DLD1 (cell line): ENCODE results near the gene HSPG2.

Experiments used
- in situ Hi-C: cut with HindIII; loops from 2 replicates; pipeline ENCODE4 v1.10.0; 2017; ENCODE audit warnings: low sequenced_read_pairs

Gene HSPG2

DNA sequence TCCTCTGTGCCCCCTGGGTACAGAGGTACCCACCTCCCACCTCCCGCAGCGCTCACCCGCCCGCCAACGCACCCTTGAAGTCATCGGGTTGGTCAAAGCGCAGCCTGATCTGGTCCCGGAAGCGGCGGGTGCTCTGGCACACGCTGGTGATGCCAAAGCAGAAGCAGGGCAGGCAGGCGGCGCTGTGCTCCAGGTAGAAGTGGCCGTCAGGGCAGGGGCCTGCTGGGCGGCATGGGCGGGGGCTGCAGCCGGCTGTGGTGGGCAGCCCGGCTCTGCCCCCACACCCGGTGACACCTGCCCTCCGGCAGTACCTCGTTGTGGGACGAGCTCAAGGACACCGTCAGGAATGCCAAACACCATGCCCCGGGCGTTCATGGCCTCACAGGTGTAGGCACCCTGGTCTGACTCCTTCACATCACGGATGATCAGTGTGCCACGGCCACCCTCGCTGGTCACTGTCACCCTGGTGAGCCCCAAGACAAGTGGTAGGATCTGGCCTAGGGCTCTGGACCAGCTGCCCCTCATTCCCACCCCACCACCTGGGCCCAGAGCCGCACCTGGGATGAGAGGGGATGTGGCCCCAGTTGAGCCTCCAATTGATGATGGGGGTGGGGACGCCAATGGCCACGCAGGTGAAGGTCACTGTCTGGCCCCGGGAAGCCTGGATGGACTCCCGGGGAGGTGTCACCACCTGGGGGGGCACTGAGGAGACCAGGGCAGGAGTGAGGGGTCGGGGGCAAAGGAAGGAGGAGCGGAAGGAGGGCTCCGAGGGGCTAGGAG, 52.5 kb downstream of the HSPG2 start:
- in situ Hi-C loops, result no loop called here

DNA sequence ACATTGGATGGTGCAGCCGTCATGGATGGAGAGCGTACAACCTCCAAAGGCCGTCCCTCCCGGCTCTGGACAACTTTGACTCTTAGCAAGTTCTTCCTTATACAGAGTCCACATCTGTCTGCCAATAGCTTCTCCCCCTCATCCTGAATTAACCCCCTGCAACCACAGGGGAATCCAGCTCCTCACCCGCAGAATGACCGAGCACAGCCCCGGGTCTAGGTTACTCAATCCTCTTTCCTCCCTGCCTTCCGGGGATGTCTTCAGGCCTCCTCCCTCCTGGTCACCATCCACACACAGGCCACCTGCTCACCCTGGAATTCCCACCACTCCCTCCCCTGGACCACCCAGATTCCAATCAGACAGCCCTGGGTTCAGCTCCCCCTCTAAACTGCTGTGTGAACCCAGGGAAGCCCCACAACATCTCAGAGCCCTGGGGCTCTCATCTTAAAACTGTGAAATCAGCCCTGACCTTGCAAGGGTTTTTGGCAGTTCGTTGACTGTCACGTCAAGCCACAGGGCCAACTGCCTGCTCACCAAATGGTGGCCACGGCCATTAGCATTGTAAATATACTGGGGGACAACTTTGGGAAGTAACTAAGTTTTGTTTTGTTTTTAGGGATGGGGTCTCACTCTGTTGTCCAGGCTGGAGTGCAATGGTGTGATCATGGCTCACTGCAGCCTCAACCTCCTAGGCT, 54.2 kb downstream of the HSPG2 start:
- in situ Hi-C loops, result no loop called here

DNA sequence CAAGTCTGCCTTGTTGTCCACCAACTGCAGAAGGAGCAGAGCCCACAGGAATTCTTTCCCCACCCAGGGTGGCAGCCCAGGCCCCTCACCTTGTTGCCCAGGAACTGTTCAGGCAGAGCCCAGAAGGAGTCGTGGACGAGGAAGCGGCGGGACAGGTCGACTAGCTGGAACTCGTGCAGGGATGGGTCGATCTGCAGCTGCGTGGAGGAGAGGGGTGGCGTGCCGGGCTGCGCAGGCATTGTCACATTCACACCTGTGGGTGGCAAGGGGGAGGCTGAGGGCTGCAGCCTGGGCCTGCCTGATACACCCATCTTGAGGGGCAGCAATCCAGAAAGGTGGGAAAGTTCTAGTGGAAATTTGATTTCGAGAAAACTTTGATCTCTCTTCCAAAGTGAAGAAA, 55.9 kb downstream of the HSPG2 start:
- in situ Hi-C loops, result no loop called here

DNA sequence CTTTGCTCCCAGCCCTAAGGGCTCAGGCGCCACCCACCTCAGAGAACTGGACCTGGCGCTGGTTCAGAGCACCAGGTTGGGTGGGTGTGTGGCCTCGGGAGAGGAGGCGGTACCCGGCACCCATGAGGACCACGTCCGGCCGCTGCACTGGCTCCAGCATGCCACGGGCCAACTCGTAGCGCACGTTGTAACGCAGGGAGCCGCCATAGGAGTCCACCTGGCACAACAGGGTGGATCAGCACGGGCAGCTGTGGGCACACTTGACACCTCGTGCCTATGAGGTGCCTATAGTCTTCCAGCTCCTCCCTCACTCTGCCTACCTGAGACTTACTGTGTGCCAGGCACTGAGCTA, 56.5 kb downstream of the HSPG2 start:
- in situ Hi-C loops, result no loop called here

DNA sequence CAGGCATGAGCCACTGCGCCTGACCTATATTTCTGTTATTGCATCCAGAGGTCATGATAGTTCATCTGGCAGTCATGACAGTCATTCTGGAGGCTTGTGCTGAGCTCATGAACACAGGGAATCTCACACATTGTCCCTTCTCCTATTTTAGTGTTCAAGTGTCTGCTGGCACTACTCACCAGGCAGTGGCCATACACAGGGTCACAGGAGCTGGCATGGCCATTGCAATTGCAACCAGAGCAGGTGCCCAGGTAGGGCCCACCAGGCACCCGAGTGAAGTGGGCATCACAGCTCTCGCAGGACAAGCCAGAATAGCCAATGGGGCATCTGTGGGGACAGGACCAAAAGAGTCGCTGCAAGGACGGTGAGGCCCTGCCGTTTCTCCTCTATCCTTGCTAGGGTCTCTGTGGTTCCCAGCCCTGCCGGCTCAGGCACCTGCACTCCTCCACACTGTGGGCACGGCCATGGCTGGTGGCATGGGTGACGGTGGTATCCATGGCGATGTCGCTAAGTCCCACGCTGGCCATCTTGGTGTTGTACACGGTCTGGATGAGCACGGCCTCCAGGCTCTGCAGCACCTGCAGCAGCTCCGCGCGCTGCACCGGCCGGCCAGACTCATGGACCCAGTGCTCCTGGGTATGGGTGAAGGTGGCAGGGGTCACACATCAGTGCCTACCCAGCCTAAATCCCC, 57.0 kb downstream of the HSPG2 start:
- in situ Hi-C loops, result no loop called here

DNA sequence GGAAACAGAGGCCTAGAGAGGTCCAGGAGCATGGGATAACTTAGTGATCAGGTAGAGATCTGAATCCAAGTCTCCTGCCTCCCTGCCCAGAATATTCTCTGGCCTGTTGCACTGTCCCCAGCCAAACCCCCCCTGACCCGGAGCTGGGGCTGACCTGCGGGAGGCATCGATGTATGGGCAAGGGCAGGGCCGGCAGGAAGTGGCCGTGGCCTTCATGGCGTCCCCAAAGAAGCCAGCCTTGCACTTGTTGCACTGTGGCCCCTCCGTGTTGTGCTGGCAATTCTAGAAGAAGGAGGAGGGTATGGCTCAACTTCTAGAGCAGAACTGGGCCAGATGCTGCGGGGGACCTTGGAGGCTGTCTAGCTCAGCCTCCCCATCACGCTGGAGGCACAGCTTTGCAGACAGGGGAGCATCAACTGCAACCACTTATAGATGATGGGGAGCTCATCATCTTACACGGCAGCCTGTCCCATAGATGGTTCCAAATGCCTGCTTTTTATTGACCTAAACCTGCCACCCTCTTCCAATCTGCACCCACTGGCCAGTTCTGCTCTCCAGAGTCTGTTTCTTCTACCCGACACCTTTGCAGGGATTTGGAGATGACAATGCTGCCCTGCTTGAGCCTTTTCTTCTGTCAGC, 58.2 kb downstream of the HSPG2 start:
- in situ Hi-C loops, result no loop called here

DNA sequence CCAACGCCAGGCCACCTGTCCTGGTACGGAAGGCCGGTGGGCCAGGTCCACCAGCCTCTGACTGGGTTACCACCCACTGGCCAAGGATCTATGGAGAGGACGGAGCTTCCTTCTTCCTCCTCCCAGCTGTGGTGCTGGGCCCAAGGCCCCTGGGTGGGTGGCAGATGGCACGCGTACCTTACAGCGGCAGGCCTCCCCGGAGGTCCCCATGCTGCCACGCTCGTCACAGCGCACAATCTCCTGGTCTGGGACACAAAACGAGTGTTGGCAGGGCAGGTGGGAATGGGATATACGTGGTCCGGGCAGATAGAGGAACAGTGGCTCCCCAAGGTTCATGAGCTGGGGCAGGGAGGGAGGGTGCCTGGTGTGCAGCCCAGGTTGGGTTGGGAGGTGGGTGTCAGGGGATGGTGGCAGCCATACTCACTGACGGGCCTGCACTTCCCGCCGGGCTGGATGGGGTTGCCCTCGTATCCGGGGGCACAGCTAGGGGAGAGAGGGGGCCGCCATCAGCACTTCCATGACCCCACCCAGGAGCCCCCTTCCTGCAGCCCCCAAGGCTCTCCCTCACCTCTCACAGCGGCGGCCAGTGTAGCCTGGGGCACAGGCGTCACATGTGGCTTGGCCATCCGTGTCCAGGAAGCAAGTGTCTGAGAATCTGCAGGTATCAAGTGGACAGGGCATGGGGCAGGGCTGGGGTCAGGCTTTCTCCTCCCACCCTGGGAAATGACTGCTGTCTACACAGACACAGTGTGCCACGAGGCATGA, 58.9 kb downstream of the HSPG2 start:
- in situ Hi-C loops, result no loop called here

DNA sequence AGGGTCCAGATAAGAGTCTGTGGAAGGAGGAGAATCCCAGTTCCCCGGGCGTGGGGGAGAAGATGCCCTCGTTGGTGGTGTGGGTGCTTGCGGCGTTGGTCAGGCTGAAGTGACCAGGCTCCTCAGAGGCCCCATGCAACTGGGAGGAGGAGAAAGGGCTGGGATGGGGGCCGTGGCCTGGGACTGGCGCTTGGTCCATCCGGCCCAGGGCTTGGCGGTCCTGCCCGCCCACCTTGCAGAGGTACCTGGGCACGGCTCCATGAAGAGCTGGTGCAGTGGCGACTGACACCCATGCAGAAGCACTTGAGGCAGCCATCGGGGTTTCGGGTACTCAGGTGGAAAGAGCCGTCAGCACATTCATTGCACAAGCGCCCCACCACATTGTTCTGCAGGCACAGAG, 60.8 kb downstream of the HSPG2 start:
- in situ Hi-C loops, result no loop called here

DNA sequence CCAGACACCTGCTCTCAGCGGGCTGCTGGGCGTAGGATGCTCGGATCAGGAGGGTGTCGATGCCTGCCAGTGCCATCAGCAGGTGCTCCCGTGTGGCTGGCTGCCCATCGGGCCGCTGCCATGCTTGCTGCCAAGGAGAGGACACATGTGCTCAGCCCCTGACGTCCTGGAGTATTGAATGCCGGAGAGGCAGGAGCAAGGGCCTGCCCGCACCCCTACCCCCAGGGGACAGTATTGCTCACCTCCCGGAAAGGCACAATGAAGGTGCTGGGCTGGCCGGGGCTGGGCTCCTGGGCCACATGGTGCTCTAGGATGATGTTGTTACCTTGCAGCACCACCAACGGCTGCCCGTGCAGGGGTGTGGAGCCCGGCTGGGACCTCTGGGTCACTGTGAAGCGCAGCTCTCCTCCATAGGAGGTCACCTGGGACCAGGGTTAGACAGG, 61.5 kb downstream of the HSPG2 start:
- in situ Hi-C loops, result no loop called here

DNA sequence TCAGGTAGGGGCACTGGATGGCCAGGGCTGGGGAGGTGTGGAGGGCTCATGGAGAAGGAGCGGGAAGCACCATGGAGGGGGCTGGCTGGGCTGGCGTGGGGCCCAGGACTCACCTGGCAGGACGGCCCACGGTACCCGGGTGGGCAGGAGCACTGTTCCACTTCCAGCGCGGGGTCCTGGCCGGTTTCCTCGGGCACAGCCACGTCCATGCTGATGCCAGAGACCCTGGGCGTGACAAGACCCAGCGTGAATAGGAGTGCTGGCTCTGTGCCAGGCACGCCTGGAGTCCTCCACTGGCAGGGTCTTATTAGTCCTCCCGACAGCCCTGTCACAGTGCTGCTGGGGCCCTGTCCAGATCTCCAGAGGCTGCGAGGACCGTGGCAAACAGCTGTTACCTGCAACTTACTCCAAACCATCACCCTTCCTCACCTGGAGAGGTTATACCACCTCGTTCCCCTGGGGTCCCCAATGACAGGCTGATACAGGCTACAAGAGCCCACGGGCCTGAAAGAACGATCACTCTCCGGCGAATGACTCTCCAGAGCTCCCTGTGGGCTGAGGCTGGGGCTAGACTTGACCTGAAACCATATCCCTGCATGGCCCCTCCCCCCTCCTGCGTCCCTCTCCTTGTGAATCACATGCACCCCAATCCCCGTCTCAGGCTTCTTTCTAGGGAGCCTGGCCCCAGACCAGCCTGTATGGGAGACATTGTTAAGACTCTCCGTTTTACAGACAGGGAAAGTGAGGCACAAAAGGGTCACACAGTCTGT, 62.1 kb downstream of the HSPG2 start:
- in situ Hi-C loops, result no loop called here

DNA sequence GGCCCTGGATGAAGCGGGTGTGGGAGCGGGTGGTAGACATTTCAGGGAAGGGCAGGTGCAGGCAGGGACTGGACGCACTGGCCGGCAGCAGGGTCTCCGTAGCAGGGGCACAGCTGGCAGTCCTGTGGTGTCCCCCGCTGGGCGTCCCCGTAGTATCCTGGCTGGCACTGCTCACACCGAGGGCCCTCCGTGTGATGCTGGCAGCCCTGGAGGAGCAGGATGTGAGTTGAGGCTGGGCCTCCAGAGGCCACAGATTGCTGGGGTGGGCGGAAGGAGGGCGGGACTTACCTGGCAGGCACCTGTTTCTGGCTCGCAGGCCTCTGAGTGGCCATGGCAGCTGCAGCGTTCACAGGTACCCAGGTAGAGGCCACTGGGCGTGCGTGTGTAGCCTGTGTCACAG, 62.8 kb downstream of the HSPG2 start:
- in situ Hi-C loops, result no loop called here

DNA sequence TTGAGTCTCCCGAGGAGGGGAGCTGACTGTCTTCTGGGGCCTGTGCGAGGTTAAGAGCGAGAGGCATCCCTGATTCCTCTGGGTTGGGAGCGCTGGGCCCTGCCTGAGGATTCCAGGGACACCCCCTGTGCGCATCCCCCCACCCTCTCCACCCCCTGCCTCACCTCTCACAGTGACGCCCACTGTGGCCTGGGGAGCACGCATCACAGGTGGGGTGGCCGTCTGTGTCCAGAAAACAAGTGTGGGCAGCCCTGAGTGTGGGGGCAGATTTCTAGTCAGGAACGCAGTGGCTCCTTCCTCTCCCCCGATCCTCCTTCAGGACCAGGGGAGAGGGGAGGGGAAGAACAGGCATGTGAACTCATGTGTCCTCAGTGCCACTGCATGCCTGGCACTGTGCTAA, 63.3 kb downstream of the HSPG2 start:
- in situ Hi-C loops, result no loop called here

DNA sequence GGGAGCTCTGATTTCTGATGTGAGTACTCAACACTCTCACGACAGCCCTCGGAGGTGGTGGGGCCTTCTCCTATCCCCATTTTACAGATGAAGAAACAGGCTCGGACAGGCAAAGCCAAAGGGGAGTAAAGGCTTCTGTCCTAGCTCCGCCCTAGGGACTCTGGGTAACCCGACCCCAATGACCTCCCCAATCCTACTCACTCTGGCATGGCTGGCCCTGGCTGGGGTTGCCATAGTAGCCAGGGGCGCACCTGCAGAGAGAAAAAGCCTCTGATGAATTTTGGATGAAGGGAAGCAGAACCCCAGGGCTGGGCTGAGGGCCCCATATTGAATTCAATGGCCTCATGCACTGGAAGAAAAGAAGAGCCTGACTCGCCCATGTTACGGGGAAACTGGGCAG, 63.9 kb downstream of the HSPG2 start:
- in situ Hi-C loops, result no loop called here

DNA sequence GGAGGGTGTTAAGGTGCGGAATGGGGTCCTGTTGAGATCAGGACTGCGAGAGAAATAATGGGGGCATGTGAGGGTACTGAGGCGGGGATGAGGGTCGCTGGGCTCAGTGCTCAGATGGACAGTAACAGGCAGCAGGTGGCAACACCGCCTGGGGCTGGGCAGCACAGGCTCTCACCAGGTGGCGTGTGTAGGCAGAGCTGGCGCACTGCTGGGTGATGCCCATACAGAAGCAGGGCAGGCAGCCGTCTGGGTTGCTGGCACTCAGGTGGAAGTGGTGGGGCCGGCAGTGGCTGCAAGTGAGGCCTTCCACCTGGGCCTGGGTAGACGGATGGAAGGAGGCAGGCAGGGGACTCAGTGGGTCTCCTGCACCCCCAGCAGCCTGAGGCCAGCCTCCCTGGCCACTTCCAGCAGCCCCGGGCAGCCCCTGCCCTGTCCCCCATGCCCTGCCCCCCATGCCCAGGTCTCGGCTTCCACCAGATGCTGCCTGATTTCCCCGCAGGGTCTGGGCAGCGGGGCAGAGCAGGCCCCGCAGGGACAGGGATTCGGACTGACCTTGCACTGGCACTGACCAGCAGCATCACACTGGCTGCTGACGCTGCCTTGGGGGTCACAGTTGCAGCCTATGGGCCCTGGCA, 64.5 kb downstream of the HSPG2 start:
- in situ Hi-C loops, result no loop called here

DNA sequence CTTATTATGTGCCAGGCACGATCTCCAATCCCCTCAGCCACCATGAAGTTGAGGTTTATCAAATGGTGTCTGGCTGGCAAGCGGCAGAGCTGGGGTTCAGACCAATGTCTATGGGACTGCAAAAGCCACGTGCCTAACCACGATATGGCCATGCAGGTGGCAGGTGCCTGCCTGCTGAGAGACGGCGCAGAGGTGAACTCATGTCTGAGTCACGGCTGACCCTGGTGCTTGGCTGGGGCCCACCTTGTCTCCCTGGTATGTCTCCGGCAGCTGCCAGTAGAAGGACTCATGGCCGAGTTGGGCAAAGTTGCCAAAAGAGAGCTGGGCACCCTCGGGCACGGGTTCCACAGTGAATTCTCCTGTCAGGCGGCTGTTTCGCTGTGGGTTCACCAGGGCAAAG, 65.2 kb downstream of the HSPG2 start:
- in situ Hi-C loops, result no loop called here

DNA sequence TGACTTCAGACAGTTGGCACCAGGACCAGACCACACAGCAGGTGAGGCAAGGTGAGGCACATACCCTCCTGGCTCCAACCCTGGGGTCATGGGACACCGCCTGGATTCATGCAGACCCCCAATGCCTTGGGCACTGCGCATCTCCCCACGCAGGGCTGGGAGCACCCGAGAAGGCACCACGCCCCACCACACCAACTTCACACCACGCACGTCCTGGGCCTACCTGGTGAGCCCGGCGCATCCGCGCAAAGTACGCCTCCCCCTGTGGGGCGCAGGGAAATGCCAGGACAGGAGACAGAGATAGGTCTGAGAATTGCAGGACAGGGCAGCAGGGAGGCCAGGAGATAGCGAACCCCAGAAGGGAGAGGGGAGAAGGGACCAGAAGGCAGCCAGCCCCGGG, 66.5 kb downstream of the HSPG2 start:
- in situ Hi-C loops, result no loop called here

DNA sequence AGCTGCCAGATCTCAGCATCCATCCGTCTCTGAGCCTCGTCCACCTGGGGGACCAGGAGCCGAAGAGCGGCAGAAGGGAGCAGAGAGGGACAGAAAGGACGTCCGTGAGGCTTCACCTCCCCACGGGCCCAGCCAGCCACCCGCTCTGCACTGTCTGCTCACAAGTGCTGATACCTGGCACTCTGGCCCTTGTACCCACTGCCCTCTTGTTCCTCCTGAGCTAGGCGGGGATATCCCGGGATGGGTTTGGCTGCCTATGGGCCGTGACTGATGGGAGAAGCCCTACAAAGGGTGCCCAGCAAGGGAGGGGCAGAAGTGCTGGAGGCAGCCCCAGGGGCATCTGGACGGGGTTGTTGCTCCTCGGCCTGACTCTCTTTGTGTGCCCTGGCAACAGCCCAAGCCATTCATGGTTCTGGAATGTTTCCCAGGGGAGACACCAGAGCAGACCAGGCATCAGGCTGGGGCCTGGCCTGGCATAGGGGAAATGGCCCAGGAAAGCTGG, 67.4 kb downstream of the HSPG2 start:
- in situ Hi-C loops, result no loop called here

DNA sequence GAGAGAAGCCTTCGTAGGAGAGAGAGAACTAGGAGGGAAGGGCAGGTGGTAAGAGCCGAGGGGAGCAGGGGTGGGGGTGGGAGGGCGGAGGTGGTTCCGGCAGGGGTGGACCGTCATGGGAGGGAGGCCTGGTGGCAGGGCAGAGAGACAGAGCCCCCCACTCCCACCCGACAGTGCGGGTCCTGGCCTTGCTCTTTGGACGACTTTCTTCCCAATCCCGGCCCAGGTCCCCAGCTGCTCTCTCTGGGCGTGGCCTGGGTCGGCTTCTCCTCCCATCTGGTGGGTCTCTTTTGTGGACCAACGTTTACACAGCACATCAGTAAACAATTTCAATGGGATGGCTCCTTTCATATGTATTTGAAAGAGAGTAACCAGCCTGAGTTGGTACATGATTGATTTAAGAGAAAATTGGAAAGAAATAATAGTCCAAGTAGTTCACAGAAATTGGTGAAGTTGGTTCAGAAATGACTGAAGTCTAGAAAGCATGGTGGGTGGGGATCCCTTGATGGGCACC, 68.1 kb downstream of the HSPG2 start:
- in situ Hi-C loops, result no loop called here

DNA sequence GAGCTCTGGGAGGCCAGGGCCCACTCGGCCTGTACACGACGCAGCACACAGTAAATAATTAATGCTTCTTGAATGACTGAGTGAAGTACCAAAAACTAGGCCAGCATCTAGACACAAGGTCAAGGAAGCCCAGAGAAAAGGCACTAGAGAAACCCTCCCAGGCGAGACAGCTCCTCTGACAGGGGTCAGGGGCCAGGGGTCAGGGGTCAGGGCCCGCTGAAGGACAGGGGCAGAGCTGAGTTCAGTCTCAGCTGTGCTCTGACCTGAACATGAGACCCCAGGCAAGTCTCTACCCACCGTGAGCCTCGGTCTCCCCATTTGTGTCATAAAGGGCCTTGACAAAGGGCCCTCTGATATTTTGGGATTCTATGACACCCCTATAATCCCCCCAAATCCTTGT, 68.6 kb downstream of the HSPG2 start:
- in situ Hi-C loops, result no loop called here
